H1 (cell line): Measurements from ENCODE around the gene PRDM2. TPM values are rescaled to one million over a fixed set of nuclear protein-coding genes. Genes with fewer than 3 reads are reported as not detected.

ENCODE experiments used
- ATF3 ChIP-seq: IDR thresholded peaks from 2 replicates; pipeline ENCODE4 v1.6.1; 2011; ENCODE audit warnings: low read depth, mild to moderate bottlenecking, low read length; ENCODE audit not compliant: insufficient read depth
- CREB1 ChIP-seq: IDR thresholded peaks from 2 replicates; pipeline ENCODE4 v1.6.1; 2012; ENCODE audit warnings: inconsistent platforms
- FOSL1 ChIP-seq: IDR thresholded peaks from 2 replicates; pipeline ENCODE4 v1.6.1; 2011; ENCODE audit warnings: mild to moderate bottlenecking, low read depth, low read length, moderate library complexity; ENCODE audit not compliant: insufficient read depth
- GABPA ChIP-seq: IDR thresholded peaks from 2 replicates; pipeline ENCODE4 v1.6.1; 2011; ENCODE audit warnings: mild to moderate bottlenecking, low read length, moderate library complexity, borderline replicate concordance; ENCODE audit not compliant: insufficient read depth
- JUND ChIP-seq: IDR thresholded peaks from 2 replicates; pipeline ENCODE4 v1.6.1; 2011; ENCODE audit warnings: mild to moderate bottlenecking, improper control_type of control experiment, low read length
- KDM4A ChIP-seq: IDR thresholded peaks from one replicate; pipeline ENCODE4 v1.7.1; 2012; ENCODE audit warnings: low read depth, mild to moderate bottlenecking, moderate library complexity, low read length, inconsistent platforms; ENCODE audit not compliant: severe bottlenecking
- MAX ChIP-seq: IDR thresholded peaks from 2 replicates; pipeline ENCODE4 v1.6.1; 2012; ENCODE audit warnings: inconsistent platforms
- NRF1 ChIP-seq: IDR thresholded peaks from 2 replicates; pipeline ENCODE4 v1.6.1; 2011; ENCODE audit warnings: mild to moderate bottlenecking, low read depth, low read length, improper control_type of control experiment
- PHF8 ChIP-seq: fragments of 200-600 bp; sonication (generic); conservative IDR thresholded peaks from 2 replicates; pipeline ENCODE4 v1.7.1; 2012; ENCODE audit warnings: low read depth, mild to moderate bottlenecking, inconsistent platforms, low read length, moderate library complexity
- POLR2A ChIP-seq, 2 experiments: IDR thresholded peaks; 1 replicate in 1 of 2; 2 replicates in 1 of 2; pipeline ENCODE4 v1.6.1; 2011; ENCODE audit warnings: low read depth in 2 of 2, low read length in 2 of 2, mild to moderate bottlenecking in 2 of 2; ENCODE audit errors: control extremely low read depth in 1 of 2
- POLR2AphosphoS5 ChIP-seq: IDR thresholded peaks from 2 replicates; pipeline ENCODE4 v1.6.1; 2011; ENCODE audit warnings: low read depth, low read length
- POU5F1 ChIP-seq: IDR thresholded peaks from 2 replicates; pipeline ENCODE4 v1.6.1; 2011; ENCODE audit warnings: low read depth, mild to moderate bottlenecking, low read length, moderate library complexity
- SIN3A ChIP-seq, 2 experiments: IDR thresholded peaks in 1 of 2; conservative IDR thresholded peaks in 1 of 2; 2 replicates each; pipeline ENCODE4 v1.6.1; 2011 to 2012; ENCODE audit warnings: low read length in 2 of 2, improper control_type of control experiment in 1 of 2, low read depth in 1 of 2, mild to moderate bottlenecking in 1 of 2
- SUZ12 ChIP-seq: fragments of 200-600 bp; sonication (generic); IDR thresholded peaks from 2 replicates; pipeline ENCODE4 v1.6.1; 2012; ENCODE audit warnings: mild to moderate bottlenecking, inconsistent platforms, low read length, moderate library complexity, mixed read lengths
- TAF1 ChIP-seq: IDR thresholded peaks from 2 replicates; pipeline ENCODE4 v1.6.1; 2011; ENCODE audit warnings: mild to moderate bottlenecking, low read depth, low read length
- TAF7 ChIP-seq: optimal IDR thresholded peaks from 2 replicates; pipeline ENCODE3; 2011; ENCODE audit warnings: low read depth, mild to moderate bottlenecking, inconsistent platforms, low read length, moderate library complexity, borderline replicate concordance
- TCF12 ChIP-seq: IDR thresholded peaks from 2 replicates; pipeline ENCODE4 v1.6.1; 2011; ENCODE audit warnings: low read depth, mild to moderate bottlenecking, low read length
- YY1 ChIP-seq: IDR thresholded peaks from 2 replicates; pipeline ENCODE4 v1.6.1; 2011; ENCODE audit warnings: low read depth, mild to moderate bottlenecking, low read length
- polyA plus RNA-seq, 7 experiments: library from polyadenylated mRNA; depleted of rRNA in 3 of 7; stranded (reverse) in 5 of 7; unstranded in 2 of 7; fragments of >200 nt in 5 of 7; fragments of 200-250 nt in 2 of 7; gene quantifications; 1 replicate in 5 of 7; 2 replicates in 1 of 7; 4 replicates in 1 of 7; pipeline versions ENCODE4 v1.2.1 to v1.2.3, GENCODE V29; 2011 to 2013; ENCODE audit warnings: missing spikeins in 2 of 7, mixed read lengths in 2 of 7
- total RNA-seq: library from RNA; stranded (reverse); fragmentation: NEBNext Ultra II Directional; extraction: Animal tissue kit (Norgen Biotek cat#: 25700); gene quantifications from 2 replicates; pipeline ENCODE4 v1.2.1, GENCODE V29; 2021
- TF ChIP-seq, protein P1 (sequence below): IDR thresholded peaks from 2 replicates; pipeline ENCODE4 v1.6.1; 2012; ENCODE audit warnings: low read length, inconsistent platforms
- TF ChIP-seq, protein P2 (sequence below): IDR thresholded peaks from 2 replicates; pipeline ENCODE4 v1.6.1; 2012; ENCODE audit warnings: inconsistent platforms

PRDM2 gene
- total and polyA plus RNA-seq, 2 of the 8 experiments (the other 6 are each of a cell fraction or from before 2014, with no cell fraction given) = 5.8 to 21.2 TPM

- TF ChIP-seq PHF8 (peak; percentile 75), TCF12 (no peak), POLR2AphosphoS5 (0 out of 2 replicates have a peak, but pooled peaks have one; percentile 20), ATF3 (no peak), TAF1 (peak; percentile 86), SIN3A (conservative IDR thresholded peaks at IDR 0.05 in 1 of 2, IDR thresholded peaks at IDR 0.05 in 1 of 2; ENCODE audit: low read depth in 1 of 2, low read length in 2 of 2) (0 out of 4 replicates have a peak, but pooled peaks of 1 of the 2 experiments have one; percentile 28), POLR2A (IDR thresholded peaks at IDR 0.05; ENCODE audit: control extremely low read depth in 1 of 2, low read depth in 2 of 2, low read length in 2 of 2) (0 out of 3 replicates have a peak, but pooled peaks of 1 of the 2 experiments have one; percentile 31), SUZ12 (peak; percentile 9; the same call in 1 of the 2 replicates), MAX (peak; percentile 54; the same call in 1 of the 2 replicates), GABPA (no peak), YY1 (peak; percentile 92), NRF1 (no peak), FOSL1 (no peak), TAF7 (peak; percentile 49), JUND (no peak), KDM4A (peak; percentile 98), POU5F1 (no peak), CREB1 (peak; percentile 66)
- TF ChIP-seq, protein P1, sequence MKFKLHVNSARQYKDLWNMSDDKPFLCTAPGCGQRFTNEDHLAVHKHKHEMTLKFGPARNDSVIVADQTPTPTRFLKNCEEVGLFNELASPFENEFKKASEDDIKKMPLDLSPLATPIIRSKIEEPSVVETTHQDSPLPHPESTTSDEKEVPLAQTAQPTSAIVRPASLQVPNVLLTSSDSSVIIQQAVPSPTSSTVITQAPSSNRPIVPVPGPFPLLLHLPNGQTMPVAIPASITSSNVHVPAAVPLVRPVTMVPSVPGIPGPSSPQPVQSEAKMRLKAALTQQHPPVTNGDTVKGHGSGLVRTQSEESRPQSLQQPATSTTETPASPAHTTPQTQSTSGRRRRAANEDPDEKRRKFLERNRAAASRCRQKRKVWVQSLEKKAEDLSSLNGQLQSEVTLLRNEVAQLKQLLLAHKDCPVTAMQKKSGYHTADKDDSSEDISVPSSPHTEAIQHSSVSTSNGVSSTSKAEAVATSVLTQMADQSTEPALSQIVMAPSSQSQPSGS = no peak
- TF ChIP-seq, protein P2, sequence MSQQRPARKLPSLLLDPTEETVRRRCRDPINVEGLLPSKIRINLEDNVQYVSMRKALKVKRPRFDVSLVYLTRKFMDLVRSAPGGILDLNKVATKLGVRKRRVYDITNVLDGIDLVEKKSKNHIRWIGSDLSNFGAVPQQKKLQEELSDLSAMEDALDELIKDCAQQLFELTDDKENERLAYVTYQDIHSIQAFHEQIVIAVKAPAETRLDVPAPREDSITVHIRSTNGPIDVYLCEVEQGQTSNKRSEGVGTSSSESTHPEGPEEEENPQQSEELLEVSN = peak; percentile 64
Observed at GRCh38 chr1:13699936-13700520, at the start of gene PRDM2 (continued).
